HUES6 (cell line): ENCODE measurements around the gene ETFDH.
"Not testable (repeated sequence)": the region's sequence is repeated elsewhere in the genome, so short reads cannot be mapped to it uniquely, and the experiment has no call there.

ENCODE experiments used
- H3K27ac ChIP-seq: 2 replicates; pipeline ENCODE4 v1.7.0; 2013; ENCODE audit warnings: low read depth, mild to moderate bottlenecking, low read length, inconsistent platforms
- H3K27me3 ChIP-seq: 2 replicates; pipeline ENCODE4 v1.6.1; 2013; ENCODE audit warnings: low read length; ENCODE audit not compliant: control insufficient read depth, insufficient read depth
- H3K36me3 ChIP-seq: 2 replicates; pipeline ENCODE4 v1.6.1; 2013; ENCODE audit warnings: low read length; ENCODE audit not compliant: control insufficient read depth, insufficient read depth
- H3K4me1 ChIP-seq: 2 replicates; pipeline ENCODE4 v1.6.1; 2013; ENCODE audit warnings: low read length; ENCODE audit not compliant: control insufficient read depth, insufficient read depth
- H3K4me3 ChIP-seq: 2 replicates; pipeline ENCODE4 v1.5.1; 2013; ENCODE audit warnings: low read depth, low read length
- H3K9ac ChIP-seq: one replicate; pipeline ENCODE4 v1.6.1; 2013; ENCODE audit warnings: mild to moderate bottlenecking, low read length
- H3K9me3 ChIP-seq: 2 replicates; pipeline ENCODE4 v1.6.1; 2013; ENCODE audit warnings: low read depth, low read length; ENCODE audit not compliant: control insufficient read depth, insufficient read depth

Gene ETFDH

GRCh38 chr4:158663255-158663654 lies 8.8 kb upstream of the ETFDH start:
- H3K27me3 ChIP-seq, H3K36me3 ChIP-seq, H3K27ac ChIP-seq, H3K4me3 ChIP-seq, H3K9ac ChIP-seq, H3K4me1 ChIP-seq, H3K9me3 ChIP-seq: not testable (repeated sequence)

- not testable (repeated sequence) for H3K4me3 ChIP-seq, H3K4me1 ChIP-seq, H3K9ac ChIP-seq, H3K27ac ChIP-seq, H3K9me3 ChIP-seq, H3K36me3 ChIP-seq, H3K27me3 ChIP-seq
Observed at GRCh38 chr4:158663707-158664625, 8.1 kb upstream of the ETFDH start.

GRCh38 chr4:158664806-158665205 lies 7.3 kb upstream of the ETFDH start:
- no peaks in the 10 kb centered on the region for H3K27me3 ChIP-seq
- no peak overlapping the region for H3K9ac ChIP-seq
- no peaks in the 10 kb centered on the region for H3K4me1 ChIP-seq
- no peak overlapping the region for H3K4me3 ChIP-seq
- H3K27ac ChIP-seq: no peak overlapping the region
- peaks cover 14% of the 10 kb centered on the region for H3K36me3 ChIP-seq
- H3K9me3 ChIP-seq: 0 out of 2 replicates have a peak, but pooled peaks cover 4% of the 10 kb centered on the region

- H3K9me3 ChIP-seq: 0 out of 2 replicates have a peak, but pooled peaks cover 4% of the 10 kb centered on the region
- H3K27ac ChIP-seq: no peak overlapping the region
- no peak overlapping the region for H3K4me3 ChIP-seq
- peaks cover 14% of the 10 kb centered on the region for H3K36me3 ChIP-seq
- H3K9ac ChIP-seq: no peak overlapping the region
- H3K4me1 ChIP-seq: peaks cover 6% of the 10 kb centered on the region; the same call in 1 of the 2 replicates
- H3K27me3 ChIP-seq: no peaks in the 10 kb centered on the region
Observed at GRCh38 chr4:158666892-158667291, 5.2 kb upstream of the ETFDH start.

GRCh38 chr4:158667651-158668198 lies 4.4 kb upstream of the ETFDH start:
- Histone ChIP-seq H3K27ac (no peak overlapping the region), H3K9ac (no peak overlapping the region), H3K9me3 (0 out of 2 replicates have a peak, but pooled peaks cover 4% of the 10 kb centered on the region), H3K36me3 (peaks cover 14% of the 10 kb centered on the region), H3K4me1 (peaks cover 6% of the 10 kb centered on the region; the same call in 1 of the 2 replicates), H3K27me3 (no peaks in the 10 kb centered on the region), H3K4me3 (no peak overlapping the region)

GRCh38 chr4:158669310-158669709 lies 2.8 kb upstream of the ETFDH start:
- H3K4me1 ChIP-seq: peaks cover 6% of the 10 kb centered on the region; the same call in 1 of the 2 replicates
- H3K4me3 ChIP-seq: no peak overlapping the region
- peaks cover 14% of the 10 kb centered on the region for H3K36me3 ChIP-seq
- no peak overlapping the region for H3K27ac ChIP-seq
- no peaks in the 10 kb centered on the region for H3K27me3 ChIP-seq
- H3K9me3 ChIP-seq: 0 out of 2 replicates have a peak, but pooled peaks cover 4% of the 10 kb centered on the region
- H3K9ac ChIP-seq: no peak overlapping the region

GRCh38 chr4:158670975-158671664 lies 976 bp upstream of the ETFDH start:
- Histone ChIP-seq H3K27me3 (no peaks in the 10 kb centered on the region), H3K27ac (peak overlapping the region; percentile 29; the same call in 1 of the 2 replicates), H3K9ac (peak overlapping the region; percentile 80), H3K4me1 (peaks cover 6% of the 10 kb centered on the region; the same call in 1 of the 2 replicates), H3K36me3 (peaks cover 8% of the 10 kb centered on the region; the same call in 1 of the 2 replicates), H3K4me3 (peak overlapping the region; percentile 85), H3K9me3 (no peaks in the 10 kb centered on the region)

- Histone ChIP-seq H3K27ac (peak within 1 kb of the TSS; percentile 29; the same call in 1 of the 2 replicates), H3K4me3 (peak within 1 kb of the TSS; percentile 85), H3K9ac (peak within 1 kb of the TSS; percentile 80), H3K27me3 (no peaks in the 10 kb centered on the region), H3K36me3 (peaks cover 8% of the 10 kb centered on the region; the same call in 1 of the 2 replicates), H3K4me1 (peaks cover 6% of the 10 kb centered on the region; the same call in 1 of the 2 replicates), H3K9me3 (no peaks in the 10 kb centered on the region)
Observed at GRCh38 chr4:158671665-158671914, 506 bp upstream of the ETFDH start, which contains the start of gene C4orf46. TSS of gene C4orf46 (minus strand) at chr4:158671887. CDS start at chr4:158671801, 86 bp downstream.

- H3K4me3 ChIP-seq: no peak overlapping the region
- no peaks in the 10 kb centered on the region for H3K9me3 ChIP-seq
- H3K27ac ChIP-seq: no peak overlapping the region
- no peaks in the 10 kb centered on the region for H3K27me3 ChIP-seq
- peaks cover 6% of the 10 kb centered on the region; the same call in 1 of the 2 replicates for H3K4me1 ChIP-seq
- no peak overlapping the region for H3K9ac ChIP-seq
- H3K36me3 ChIP-seq: peaks cover 7% of the 10 kb centered on the region; the same call in 1 of the 2 replicates
Observed at GRCh38 chr4:158673633-158674032, 1.5 kb downstream of the ETFDH start.

GRCh38 chr4:158676076-158676475 lies 4.0 kb downstream of the ETFDH start:
- Histone ChIP-seq H3K27ac (no peak overlapping the region), H3K4me1 (no peaks in the 10 kb centered on the region), H3K4me3 (no peak overlapping the region), H3K9me3 (no peaks in the 10 kb centered on the region), H3K36me3 (no peaks in the 10 kb centered on the region), H3K27me3 (no peaks in the 10 kb centered on the region), H3K9ac (no peak overlapping the region)
